Measurements from ENCODE around the gene PSMA1.
"Not testable (repeated sequence)": the region's sequence is repeated elsewhere in the genome, so short reads cannot be mapped to it uniquely, and the experiment has no call there.

PSMA1 gene

DNA sequence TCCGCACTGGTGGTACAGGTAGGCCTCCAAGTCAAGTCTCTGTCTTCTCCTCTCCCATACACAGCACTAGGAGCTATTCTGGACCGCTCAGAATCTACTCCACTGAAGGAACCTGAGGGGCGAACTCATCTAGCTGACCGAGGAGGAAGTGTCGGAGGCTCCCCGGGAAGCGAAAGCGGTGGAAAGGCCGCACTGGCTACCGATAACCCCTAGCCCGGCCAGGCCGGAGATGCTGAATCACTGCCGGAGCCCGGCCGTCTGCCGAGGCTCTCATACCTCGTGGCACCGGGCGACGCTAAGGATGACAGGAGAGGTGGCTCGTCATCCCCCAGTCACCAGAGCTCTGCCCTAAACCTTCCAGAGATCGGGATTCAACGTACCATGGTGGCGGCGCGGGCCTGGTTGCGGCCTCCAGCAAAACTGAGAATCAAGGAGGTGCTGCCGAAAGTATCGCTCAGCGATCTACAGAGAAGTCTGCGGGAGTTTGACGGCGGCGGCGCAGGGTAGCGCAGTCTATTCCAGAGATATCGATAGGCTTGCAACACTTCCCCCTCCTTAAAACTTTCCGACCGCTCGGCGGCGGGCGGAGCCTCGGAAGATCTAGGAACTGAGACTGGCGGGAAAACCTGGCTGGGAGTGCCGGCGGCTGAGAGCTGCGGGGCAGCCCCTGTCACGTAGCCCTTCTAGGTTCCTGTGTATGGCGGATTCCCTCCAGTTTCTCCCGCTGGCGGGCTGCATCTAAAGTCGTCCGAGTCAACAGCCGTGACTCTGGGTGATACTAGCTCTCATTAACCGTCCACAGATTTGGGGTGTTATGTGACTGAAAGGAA lies at the start of gene PSMA1:
PSMA1 (minus strand) TSS at position 470 of the 830 bp plus-strand sequence; CDS start at position 383, 87 bp downstream.
- peak; percentile 88 for DNase-seq (ENCODE audit: low spot score)

DNA sequence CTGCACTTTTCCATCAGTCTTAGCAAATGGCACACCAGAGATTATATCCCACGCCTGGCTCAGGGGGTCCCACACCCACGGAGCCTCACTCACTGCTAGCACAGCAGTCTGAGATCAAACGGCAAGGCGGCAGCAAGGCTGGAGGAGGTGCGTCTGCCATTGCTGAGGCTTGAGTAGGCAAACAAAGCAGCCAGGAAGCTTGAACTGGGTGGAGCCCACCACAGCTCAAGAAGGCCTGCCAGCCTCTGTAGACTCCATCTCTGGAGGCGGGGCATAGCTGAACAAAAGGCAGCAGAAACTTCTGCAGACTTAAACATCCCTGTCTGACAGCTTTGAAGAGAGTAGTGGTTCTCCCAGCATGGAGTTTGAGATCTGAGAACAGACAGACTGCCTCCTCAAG lies 49.3 kb upstream of the PSMA1 start:
- DNase-seq (ENCODE audit: low spot score), result peak; percentile 49

GRCh38 chr11:14567064-14567651 lies 47.0 kb upstream of the PSMA1 start:
- DNase-seq (ENCODE audit: low spot score), result no peak

- DNase-seq (ENCODE audit: low spot score), result no peak
Observed at GRCh38 chr11:14566331-14567063, 46.3 kb upstream of the PSMA1 start.

- no peak for DNase-seq (ENCODE audit: low spot score)
Observed at GRCh38 chr11:14565845-14566244, 45.7 kb upstream of the PSMA1 start.

DNA sequence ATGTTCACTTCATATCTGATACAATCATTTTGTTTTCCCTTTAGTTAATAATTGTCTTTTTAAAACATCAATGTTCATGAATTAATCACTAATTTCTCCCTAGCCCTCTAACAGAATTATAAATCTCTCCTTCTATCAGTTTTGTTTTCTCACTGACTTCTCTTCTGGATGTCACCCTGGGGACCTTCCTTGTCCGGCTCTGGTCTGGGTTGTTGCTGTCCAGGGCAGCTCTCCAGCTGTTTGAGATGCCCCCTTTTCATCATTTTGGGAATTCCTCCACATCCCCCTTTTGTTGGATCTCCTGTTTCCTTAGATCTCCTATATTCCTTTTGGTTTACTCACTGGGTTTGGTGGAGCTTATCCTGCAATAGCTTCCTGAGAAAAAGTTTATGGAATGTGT lies 35.6 kb upstream of the PSMA1 start:
- no peak for DNase-seq (ENCODE audit: low spot score)

DNA sequence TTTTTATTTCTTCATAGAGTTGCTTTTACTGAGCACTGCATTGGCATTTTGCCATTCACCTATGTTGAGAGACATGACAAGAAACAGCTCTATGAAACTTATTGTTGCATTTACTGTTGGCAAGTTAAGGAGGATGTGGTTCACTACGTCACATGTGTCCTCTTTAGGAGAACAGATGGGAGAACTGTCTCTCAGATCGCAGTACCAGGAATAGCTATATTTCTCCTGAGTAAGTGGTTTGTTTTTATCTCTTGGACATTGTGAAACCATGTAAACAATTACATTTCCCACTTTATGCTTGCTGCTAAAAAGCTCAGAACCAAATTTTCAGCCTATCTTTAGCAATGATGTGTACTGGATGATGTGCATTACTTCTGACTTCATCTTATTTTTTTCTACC lies 34.8 kb upstream of the PSMA1 start:
- peak; percentile 68 for DNase-seq (ENCODE audit: low spot score)

- no peak for DNase-seq (ENCODE audit: low spot score)
Observed at GRCh38 chr11:14552089-14552488, 31.9 kb upstream of the PSMA1 start.

DNA sequence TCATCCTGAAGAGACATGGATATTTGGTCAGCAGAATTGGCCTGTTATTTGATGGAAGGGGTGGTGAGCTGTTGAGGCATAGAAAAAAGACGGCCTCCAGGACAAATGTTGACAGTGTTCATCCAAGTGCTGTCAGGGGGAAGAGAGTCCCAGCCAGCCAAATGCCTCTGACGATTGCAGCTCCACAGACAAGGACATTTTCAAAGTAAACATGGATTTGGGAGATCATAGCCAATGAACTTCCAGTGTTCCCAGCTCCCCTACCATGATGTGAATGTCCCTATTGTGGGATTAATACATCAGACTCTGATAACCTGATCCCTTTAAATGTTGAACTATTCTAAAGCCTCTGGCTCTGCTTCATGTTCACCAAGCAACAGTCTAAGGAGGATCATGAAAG lies 31.2 kb upstream of the PSMA1 start:
- no peak for DNase-seq (ENCODE audit: low spot score)

DNA sequence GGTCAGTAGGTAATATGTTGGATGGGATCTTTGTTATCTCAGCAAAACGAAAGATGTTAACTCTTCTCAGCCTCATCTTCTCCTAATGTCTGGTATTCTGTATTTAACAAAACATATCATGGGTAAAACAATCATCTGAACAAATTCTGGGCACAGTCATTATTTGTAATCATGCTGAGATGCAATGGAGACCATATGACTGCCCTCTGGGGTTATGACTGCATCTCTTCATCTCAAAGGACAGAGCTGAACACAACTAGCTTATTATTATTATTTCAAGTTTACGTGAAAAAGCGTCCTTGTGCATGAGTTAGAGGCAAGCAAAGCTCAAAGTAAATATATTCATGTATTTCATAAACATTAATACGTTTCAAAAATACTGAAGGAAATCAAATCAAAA lies 29.7 kb upstream of the PSMA1 start:
- no peak for DNase-seq (ENCODE audit: low spot score)

- no peak for DNase-seq (ENCODE audit: low spot score)
Observed at GRCh38 chr11:14547440-14547839, 27.3 kb upstream of the PSMA1 start.

DNA sequence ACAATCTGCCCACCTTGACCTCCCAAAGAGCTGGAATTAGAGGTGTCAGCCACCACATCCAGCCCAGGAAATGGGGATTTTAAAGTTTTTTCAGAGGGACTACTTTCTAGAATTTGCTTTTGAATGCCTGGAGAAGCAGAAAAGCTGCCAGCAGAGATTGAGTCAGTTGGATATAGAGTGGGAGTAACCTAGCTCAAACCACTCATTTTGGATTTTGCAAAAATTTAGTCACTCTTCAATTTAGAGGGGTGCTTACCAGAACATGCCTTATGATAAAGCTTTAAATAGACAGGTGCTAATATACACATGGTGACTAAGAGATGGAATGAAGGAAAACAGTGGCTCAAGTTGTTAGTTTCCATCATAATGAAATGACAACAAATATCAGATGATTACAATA lies 26.5 kb upstream of the PSMA1 start:
- DNase-seq (ENCODE audit: low spot score), result no peak

DNA sequence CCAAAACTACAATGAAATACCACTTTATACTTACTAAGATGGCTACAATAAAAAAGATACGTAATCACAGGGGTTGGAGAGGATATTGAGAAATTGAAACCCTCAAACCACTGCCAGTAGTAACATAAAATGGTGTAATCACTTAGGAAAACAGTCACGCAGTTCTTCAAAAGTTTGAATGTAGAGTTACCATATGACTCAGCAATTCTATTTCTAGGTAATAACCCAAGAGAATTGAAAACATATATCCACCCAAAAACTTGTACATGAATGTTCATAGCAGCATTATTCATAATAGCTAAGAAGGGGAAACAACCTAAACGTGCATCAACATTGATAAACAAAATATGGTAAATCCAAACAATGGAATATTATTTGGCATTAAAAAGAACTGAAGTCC lies 24.4 kb upstream of the PSMA1 start:
- peak; percentile 37 for DNase-seq (ENCODE audit: low spot score)

GRCh38 chr11:14543260-14543659 lies 23.1 kb upstream of the PSMA1 start:
- DNase-seq (ENCODE audit: low spot score), result no peak

DNA sequence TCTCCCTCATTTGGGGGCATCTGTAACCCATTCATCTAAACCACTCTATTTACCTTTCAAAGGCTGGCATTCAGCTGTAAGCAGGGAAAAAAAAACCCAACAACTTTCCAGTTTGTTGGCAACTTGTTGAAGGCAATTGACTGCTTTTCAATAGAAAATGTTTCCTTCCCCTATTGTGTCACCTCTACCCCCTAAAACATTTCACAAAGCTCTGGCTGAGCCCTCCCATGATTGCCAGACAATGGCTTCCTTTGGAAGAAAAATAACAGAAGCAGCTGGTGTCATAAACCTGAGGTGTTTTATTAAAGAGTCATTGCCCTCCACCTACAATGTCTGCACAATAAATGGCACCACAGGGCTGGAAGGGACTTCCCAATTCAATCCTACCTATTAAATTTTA lies 22.1 kb upstream of the PSMA1 start:
- no peak for DNase-seq (ENCODE audit: low spot score)

- no peak for DNase-seq (ENCODE audit: low spot score)
Observed at GRCh38 chr11:14541192-14541947, 21.2 kb upstream of the PSMA1 start.

DNA sequence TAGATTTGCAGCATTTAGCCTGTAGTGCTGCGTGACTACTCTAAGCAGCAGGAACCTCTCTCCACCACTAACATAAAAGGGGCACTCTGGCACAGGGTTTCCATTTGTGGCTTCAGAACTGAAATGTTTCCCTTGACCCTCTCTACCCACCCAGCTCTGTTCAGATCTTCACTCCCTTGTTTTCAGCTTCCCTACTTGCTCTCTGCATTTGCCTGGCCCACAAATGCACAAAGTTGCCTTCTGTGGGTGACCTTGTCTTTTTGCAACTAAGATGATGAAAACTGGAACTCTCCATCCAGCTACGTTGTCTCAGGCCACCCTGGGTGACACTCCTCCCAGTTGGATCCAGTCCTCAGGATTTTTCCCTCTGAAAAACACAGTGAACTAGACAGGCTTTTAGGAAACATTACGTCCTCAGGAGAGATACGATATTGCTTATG lies 19.8 kb upstream of the PSMA1 start:
- DNase-seq (ENCODE audit: low spot score), result no peak

DNA sequence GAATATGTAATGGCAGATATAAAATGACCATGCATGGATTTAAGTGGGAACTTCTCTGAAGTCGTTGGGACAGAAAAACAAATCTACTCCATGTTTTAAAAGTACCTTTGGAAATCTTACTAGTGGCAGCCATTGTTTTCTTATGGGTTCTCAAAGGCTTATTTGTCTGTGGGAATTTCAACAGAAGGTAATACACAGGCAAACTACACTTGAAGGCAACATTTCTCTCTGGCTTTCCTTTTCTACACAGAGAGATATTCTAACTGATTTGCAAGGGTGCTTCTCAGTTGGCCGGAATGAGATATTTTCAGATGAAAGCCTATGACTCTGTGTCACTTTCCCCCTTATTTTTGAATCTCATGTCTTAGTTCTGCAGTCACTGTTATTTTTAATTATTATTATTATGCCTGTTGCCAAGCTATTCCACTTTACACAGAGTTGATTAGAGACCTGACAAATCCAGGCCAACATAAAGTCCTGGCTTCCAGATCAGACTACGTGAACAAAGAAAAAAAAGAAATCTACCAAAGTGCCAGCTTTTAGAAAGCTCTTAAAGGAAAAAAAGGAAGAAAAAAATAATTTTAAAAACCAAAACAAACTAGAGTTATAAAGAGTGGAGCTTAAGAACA lies 18.9 kb upstream of the PSMA1 start:
- no peak for DNase-seq (ENCODE audit: low spot score)

- no peak for DNase-seq (ENCODE audit: low spot score)
Observed at GRCh38 chr11:14538271-14538925, 18.2 kb upstream of the PSMA1 start.

DNA sequence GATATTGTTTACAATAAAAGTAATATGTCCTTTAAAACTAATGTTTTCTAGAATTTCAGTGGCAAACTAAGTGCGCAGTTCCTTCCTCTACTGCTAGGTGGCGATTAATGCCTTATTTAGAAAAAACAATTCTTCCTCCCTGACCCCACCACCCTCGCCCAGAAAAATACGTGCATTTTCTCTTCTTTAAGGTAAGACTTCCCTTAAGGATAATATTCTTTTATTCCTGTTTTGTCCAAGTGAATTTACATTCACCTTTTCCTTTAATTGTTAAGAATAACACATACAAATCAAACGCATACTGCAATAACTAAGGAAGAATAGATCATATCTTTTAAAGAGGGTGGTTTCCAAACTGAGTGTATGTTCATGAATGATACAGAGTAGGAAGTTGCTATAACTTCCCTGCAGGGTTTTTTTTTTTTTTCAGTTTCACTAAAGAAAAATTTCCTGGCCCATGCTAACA lies 17.0 kb upstream of the PSMA1 start:
- DNase-seq (ENCODE audit: low spot score), result peak; percentile 57

GRCh38 chr11:14535166-14535565 lies 15.0 kb upstream of the PSMA1 start:
- not testable (repeated sequence) for DNase-seq (ENCODE audit: low spot score)

Measured in CD4-positive, alpha-beta T cell treated with Interleukin-15 for 4 hours (primary cell).